DND-41 (cell line): ENCODE measurements around the gene RAB8A.

Experiments
- ATAC-seq: fragments of 200-7000 bp; cut with Tn5 transposase; 3 replicates; pipeline ENCODE4 v1.9.1; 2021; ENCODE audit warnings: low read depth; ENCODE audit not compliant: insufficient read depth
- DNase-seq: peaks from one replicate; pipeline ENCODE4 v3.0.0-alpha.2; 2020
- H2AFZ ChIP-seq: 2 replicates; pipeline ENCODE4 v1.6.0; 2012; ENCODE audit warnings: low read depth, low read length
- H3K27ac ChIP-seq: 2 replicates; pipeline ENCODE4 v1.5.1; 2012; ENCODE audit warnings: low read length, inconsistent platforms
- H3K27me3 ChIP-seq: fragments of 200-600 bp; sonication (generic); 2 replicates; pipeline ENCODE4 v1.6.0; 2012; ENCODE audit warnings: low read length, mild to moderate bottlenecking, inconsistent platforms; ENCODE audit not compliant: insufficient read depth, poor library complexity
- H3K36me3 ChIP-seq: 2 replicates; pipeline ENCODE4 v1.5.1; 2012; ENCODE audit warnings: low read length, inconsistent platforms; ENCODE audit not compliant: insufficient read depth
- H3K4me1 ChIP-seq: 2 replicates; pipeline ENCODE4 v1.5.1; 2012; ENCODE audit warnings: mild to moderate bottlenecking, low read length; ENCODE audit not compliant: insufficient read depth
- H3K4me2 ChIP-seq: 2 replicates; pipeline ENCODE4 v1.6.0; 2012; ENCODE audit warnings: mild to moderate bottlenecking, moderate library complexity, low read length, inconsistent platforms; ENCODE audit not compliant: insufficient read depth
- H3K4me3 ChIP-seq, 2 experiments: fragments of 200-600 bp in 1 of 2; shearing (Covaris generic) in 1 of 2; 2 replicates each; pipeline ENCODE4 v1.5.1; 2012 to 2016; ENCODE audit warnings: inconsistent platforms in 2 of 2, low read length in 2 of 2, mild to moderate bottlenecking in 2 of 2, low read depth in 1 of 2, moderate library complexity in 1 of 2
- H3K79me2 ChIP-seq: 2 replicates; pipeline ENCODE4 v1.6.0; 2012; ENCODE audit warnings: low read length, inconsistent platforms; ENCODE audit not compliant: insufficient read depth
- H3K9ac ChIP-seq: 2 replicates; pipeline ENCODE4 v1.6.0; 2012; ENCODE audit warnings: low read depth, mild to moderate bottlenecking, inconsistent platforms, low read length, moderate library complexity
- H3K9me3 ChIP-seq: 2 replicates; pipeline ENCODE4 v1.5.1; 2012; ENCODE audit warnings: low read length, moderate library complexity, mild to moderate bottlenecking, inconsistent platforms; ENCODE audit not compliant: insufficient read depth, severe bottlenecking
- H4K20me1 ChIP-seq: 2 replicates; pipeline ENCODE4 v1.6.0; 2012; ENCODE audit warnings: low read length; ENCODE audit not compliant: insufficient read depth
- EZH2 ChIP-seq: IDR thresholded peaks from 3 replicates; pipeline ENCODE4 v1.6.1; 2012; ENCODE audit warnings: borderline replicate concordance, low read depth, mild to moderate bottlenecking, moderate library complexity, low read length, inconsistent platforms; ENCODE audit not compliant: severe bottlenecking
- TF ChIP-seq, protein P1 (sequence below): IDR thresholded peaks from 2 replicates; pipeline ENCODE4 v1.5.1; 2012; ENCODE audit warnings: borderline replicate concordance, low read length, moderate library complexity, mild to moderate bottlenecking; ENCODE audit not compliant: poor library complexity, severe bottlenecking; ENCODE audit errors: extremely low read depth

Gene RAB8A

DNA sequence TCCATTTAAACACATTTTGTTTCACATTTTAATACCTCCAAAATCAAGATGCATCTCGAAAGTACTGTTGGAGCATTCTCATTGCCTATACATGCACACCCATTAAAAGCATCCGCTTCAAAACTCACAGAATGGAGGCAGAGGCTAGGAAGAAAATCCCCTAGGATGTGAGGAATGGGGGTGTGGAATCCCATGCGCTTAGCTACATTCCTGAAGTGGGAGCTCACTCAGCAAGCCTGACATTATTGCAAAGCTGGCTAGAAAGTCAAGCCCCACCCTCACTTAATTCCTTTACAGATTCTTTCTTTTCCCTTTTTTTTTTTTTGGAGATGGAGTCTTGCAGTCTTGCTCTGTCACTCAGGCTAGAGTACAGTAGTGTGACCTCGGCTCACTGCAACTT lies 68.9 kb downstream of the RAB8A start:
- Histone ChIP-seq H3K4me1 (peaks cover 13% of the 10 kb centered on the region), H2AFZ (no peak overlapping the region), H3K36me3 (no peaks in the 10 kb centered on the region), H3K4me2 (no peak overlapping the region), H3K9ac (no peak overlapping the region), H3K4me3 (no peak overlapping the region), H3K27ac (no peak overlapping the region), H3K9me3 (no peaks in the 10 kb centered on the region), H4K20me1 (no peaks in the 10 kb centered on the region), H3K79me2 (peaks cover 4% of the 10 kb centered on the region), H3K27me3 (no peaks in the 10 kb centered on the region)
- ATAC-seq (no peak), DNase-seq (no peak)
- TF ChIP-seq, protein P1, sequence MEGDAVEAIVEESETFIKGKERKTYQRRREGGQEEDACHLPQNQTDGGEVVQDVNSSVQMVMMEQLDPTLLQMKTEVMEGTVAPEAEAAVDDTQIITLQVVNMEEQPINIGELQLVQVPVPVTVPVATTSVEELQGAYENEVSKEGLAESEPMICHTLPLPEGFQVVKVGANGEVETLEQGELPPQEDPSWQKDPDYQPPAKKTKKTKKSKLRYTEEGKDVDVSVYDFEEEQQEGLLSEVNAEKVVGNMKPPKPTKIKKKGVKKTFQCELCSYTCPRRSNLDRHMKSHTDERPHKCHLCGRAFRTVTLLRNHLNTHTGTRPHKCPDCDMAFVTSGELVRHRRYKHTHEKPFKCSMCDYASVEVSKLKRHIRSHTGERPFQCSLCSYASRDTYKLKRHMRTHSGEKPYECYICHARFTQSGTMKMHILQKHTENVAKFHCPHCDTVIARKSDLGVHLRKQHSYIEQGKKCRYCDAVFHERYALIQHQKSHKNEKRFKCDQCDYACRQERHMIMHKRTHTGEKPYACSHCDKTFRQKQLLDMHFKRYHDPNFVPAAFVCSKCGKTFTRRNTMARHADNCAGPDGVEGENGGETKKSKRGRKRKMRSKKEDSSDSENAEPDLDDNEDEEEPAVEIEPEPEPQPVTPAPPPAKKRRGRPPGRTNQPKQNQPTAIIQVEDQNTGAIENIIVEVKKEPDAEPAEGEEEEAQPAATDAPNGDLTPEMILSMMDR = no peak
- no peak for TF ChIP-seq EZH2
